GM10266 (cell line): Measurements from ENCODE around the gene AP1S3.
A peak's percentile ranks its signal among the peaks of the same experiment; 100 is the strongest.

Experiments used
- DNase-seq: peaks from one replicate; pipeline ENCODE4 v3.0.0; 2012; ENCODE audit errors: extremely low spot score
- CTCF ChIP-seq: IDR thresholded peaks from 2 replicates; pipeline ENCODE4 v1.5.1; 2012; ENCODE audit warnings: mild to moderate bottlenecking, low read depth; ENCODE audit not compliant: control insufficient read depth, insufficient read depth; ENCODE audit errors: missing control alignments

Gene AP1S3

GRCh38 chr2:223760838-223761502 is 76.4 kb downstream of the AP1S3 start:
- peak; percentile 37 for TF ChIP-seq CTCF
- DNase-seq: peak; percentile 30

- TF ChIP-seq CTCF: no peak
- no peak for DNase-seq
Measured at GRCh38 chr2:223759569-223760430, 77.6 kb downstream of the AP1S3 start.

GRCh38 chr2:223758131-223758840 is 79.1 kb downstream of the AP1S3 start:
- DNase-seq: no peak
- no peak for TF ChIP-seq CTCF

GRCh38 chr2:223753940-223754339 is 83.4 kb downstream of the AP1S3 start:
- TF ChIP-seq CTCF: no peak
- no peak for DNase-seq

GRCh38 chr2:223751012-223751411 is 86.4 kb downstream of the AP1S3 start:
- no peak for DNase-seq
- no peak for TF ChIP-seq CTCF

- no peak for TF ChIP-seq CTCF
- DNase-seq: no peak
Measured at GRCh38 chr2:223747392-223748042, 89.9 kb downstream of the AP1S3 start.

GRCh38 chr2:223746611-223747010 is 90.8 kb downstream of the AP1S3 start:
- TF ChIP-seq CTCF: no peak
- no peak for DNase-seq
